HCT116 (cell line): ENCODE data around the gene RNU5D-1.

Source experiments
- CTCF ChIP-seq, 3 experiments: fragments of 200-600 bp in 1 of 3; sonication (generic) in 1 of 3; IDR thresholded peaks in 2 of 3; conservative IDR thresholded peaks in 1 of 3; 2 replicates each; pipeline ENCODE4 v1.5.1; 2012 to 2017; ENCODE audit warnings: low read depth in 2 of 3, low read length in 2 of 3, antibody characterized with exemption in 1 of 3, borderline replicate concordance in 1 of 3, control low read depth in 1 of 3, mild to moderate bottlenecking in 1 of 3, mixed read lengths in 1 of 3, mixed run types in 1 of 3, moderate library complexity in 1 of 3; ENCODE audit not compliant: insufficient read depth in 1 of 3
- POLR2A ChIP-seq: IDR thresholded peaks from 2 replicates; pipeline ENCODE4 v1.7.0; 2011; ENCODE audit warnings: borderline replicate concordance; ENCODE audit not compliant: insufficient read depth, insufficient read length; ENCODE audit errors: extremely low read depth
- POLR2AphosphoS5 ChIP-seq: IDR thresholded peaks from 2 replicates; pipeline ENCODE4 v1.6.1; 2011; ENCODE audit warnings: mild to moderate bottlenecking, low read depth, low read length, moderate library complexity
- YY1 ChIP-seq: IDR thresholded peaks from 2 replicates; pipeline ENCODE4 v1.6.1; 2011; ENCODE audit warnings: low read length, low read depth, moderate library complexity, mild to moderate bottlenecking; ENCODE audit not compliant: insufficient replicate concordance; ENCODE audit errors: extremely low read depth
- ZNF274 ChIP-seq: fragments of 200-500 bp; sonication (Bioruptor generic); IDR thresholded peaks from 2 replicates; pipeline ENCODE4 v1.6.1; 2014; ENCODE audit warnings: mild to moderate bottlenecking, low read depth, low read length, inconsistent platforms

GRCh38 chr1:44698138-44698537 lies 32.8 kb downstream of the RNU5D-1 start:
- TF ChIP-seq CTCF (IDR thresholded peaks at IDR 0.05 in 2 of 3, conservative IDR thresholded peaks at IDR 0.05 in 1 of 3; ENCODE audit: borderline replicate concordance in 1 of 3, insufficient read depth in 1 of 3, low read depth in 2 of 3, low read length in 2 of 3) (no peak), POLR2A (no peak), YY1 (no peak), POLR2AphosphoS5 (no peak), ZNF274 (no peak)
